GM21529 (cell line): ENCODE measurements around the gene F8.

Source experiments
- ATAC-seq: cut with Tn5 transposase; IDR thresholded peaks from one replicate; pipeline ENCODE4 v1.9.1; 2021; ENCODE audit not compliant: unreplicated experiment

F8 gene

DNA sequence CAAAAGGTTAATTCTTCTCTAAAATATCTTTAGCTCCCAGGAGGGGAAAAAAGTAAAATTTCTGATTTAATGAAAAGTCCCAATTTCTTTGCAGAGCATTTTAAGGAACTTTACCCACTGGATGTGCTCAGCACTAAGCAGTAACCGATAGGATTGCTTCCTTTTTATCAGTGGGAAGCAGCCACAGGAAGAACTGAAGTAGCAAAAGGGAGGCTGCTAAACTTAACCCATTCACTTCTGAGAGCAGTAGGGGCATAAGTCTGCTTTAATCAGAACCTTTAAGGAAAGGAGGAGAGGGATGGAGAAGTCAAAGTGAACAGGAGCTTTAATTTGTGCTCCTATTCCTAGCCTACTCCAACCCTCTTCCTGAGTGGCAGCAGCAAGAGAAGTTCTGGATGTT, at the start of gene F8:
Gene F8, minus strand, starts transcription at position 139 of the 400 bp plus-strand sequence. CDS start 171 bp downstream, outside the sequence.
- no peak for ATAC-seq

DNA sequence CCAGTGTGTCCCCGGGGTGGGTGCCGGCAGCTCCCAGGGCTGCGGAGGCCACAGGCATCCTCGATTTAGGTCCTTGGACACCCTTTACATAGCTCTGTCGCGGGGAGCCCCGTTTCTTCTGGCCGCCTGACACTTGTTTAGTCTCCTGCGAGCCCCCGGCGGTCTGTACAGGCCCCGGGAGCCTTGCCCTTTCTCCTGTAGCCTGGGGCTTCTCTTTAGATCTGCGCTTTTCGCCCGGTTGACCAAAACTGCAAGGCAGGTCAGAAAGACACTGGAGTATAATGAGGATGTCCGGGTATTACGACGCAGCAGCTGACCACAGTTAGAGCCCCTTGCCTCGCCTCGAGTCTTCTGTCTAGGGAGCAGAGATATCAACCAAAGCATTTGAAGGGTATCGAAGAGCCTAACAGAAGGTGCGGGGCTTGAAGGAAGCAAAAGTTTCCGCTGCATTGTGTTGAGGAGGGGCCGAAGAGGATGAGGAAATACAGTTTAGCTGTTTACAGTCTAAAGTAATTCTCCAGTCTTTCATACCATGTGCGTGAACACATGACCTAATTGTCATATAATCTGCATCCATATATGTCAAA, 49.3 kb upstream of the F8 start:
- peak; percentile 15 for ATAC-seq

DNA sequence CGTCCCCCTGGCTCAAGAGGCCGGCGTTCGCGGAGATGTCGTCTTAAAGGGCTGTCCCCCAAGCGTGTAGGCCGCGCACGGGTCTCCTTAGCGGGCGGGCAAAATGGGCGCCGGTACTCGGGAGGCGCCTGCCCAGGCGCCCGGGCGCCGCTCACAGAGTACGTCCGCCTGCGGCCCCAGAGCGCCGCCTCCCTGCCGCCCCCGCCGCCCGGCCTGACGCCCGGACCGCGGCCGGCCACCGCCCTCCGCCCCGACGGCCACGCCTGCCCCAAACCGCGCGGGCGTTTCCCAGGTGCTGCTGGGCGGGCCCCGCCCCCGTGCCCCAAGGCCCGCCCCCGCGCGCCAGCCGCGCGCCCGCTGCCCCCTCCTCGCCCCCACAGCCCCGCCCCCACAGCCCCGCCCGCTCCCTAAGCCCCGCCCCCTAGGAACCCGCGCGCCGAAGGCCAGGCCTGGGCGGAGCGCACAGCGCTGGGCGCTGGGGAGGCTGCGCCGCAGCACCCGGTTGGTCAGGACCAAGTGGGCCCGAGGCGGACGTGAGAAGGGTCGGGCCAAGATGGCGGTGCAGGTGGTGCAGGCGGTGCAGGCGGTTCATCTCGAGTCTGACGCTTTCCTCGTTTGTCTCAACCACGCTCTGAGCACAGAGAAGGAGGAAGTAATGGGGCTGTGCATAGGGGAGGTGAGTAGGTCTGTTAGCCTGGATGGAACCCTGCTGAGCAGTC, 48.6 kb upstream of the F8 start, which contains the start of the genes BRCC3, CMC4 and MTCP1:
Gene BRCC3, plus strand, starts transcription at position 534 of the 719 bp plus-strand sequence. Its CDS starts 20 bp downstream, at position 554.
Gene CMC4, minus strand, starts transcription at position 162 of the 719 bp plus-strand sequence. CDS start 7,113 bp downstream, outside the sequence.
Gene MTCP1, minus strand, starts transcription at position 162 of the 719 bp plus-strand sequence. CDS start 5,126 bp downstream, outside the sequence.
- peak; percentile 85 for ATAC-seq

DNA sequence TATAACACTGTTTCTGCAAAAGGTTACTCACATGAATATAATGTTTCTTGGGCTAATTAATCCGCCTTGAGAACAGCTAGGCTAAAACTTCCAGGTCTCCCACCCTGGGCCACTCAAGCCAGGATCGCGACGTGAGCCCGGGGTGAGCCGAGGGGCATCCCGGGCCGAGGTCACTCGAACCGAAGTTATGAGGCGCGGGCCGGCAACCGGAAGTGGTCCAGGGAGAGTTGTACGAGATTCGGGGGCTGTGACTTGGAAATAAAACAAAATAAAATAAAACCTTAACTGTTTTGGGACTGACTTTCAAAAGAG, 48.1 kb upstream of the F8 start:
- peak; percentile 21 for ATAC-seq

DNA sequence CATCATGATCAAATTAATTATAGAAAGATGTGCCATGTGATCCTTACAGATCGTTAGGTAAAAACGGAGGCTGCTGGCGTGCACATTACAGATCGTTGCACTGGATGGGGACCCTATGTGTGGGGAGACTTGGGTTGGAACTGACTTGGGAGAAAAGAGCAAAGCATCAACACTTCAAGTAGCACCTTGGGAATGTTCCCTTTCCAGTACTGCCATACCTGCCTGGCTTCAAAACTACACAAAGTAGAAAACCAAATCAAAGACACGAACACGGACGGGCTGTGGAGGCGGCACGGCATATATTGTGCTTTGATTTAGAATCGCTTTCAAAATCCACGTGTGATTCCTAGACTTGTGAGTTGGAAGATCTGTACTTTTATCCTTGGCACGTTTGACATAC, 47.5 kb upstream of the F8 start:
- ATAC-seq: no peak

DNA sequence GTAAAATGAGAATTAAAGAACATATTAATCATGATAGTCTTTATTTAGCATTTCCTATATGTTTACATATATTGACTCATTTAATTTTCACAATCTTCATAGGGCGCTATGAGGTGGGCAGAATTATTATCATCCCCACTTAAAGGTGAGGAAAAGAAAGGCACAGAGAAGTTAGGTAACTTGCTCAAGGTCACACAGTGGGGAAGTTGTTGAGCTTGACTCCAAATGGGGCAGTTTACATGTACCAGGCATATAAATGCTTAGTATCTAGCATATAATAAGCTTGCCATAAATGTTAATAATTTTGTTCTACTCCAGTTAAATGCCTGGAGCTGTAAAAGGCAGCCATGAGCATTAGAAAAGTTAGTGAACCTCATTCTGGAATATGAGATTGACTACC, 46.9 kb upstream of the F8 start:
- no peak for ATAC-seq

DNA sequence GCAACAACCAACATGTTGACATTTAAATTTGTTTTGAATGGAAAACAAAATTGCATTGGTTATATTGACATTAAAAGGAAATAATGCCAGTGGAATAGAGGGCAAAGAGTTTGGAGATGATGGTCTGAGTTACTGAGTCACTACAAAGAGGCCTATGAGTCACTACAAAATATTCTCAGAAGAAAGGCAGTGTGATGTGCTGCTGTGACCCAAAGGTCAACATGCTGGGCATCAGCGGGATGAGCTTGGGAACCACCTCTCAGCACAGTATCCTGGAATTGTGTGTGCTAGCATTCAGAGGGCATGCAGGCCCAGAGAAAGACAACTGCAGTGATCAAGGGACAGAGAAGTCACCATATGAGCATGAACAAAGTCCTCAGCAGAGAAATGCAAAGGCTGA, 45.6 kb upstream of the F8 start:
- no peak for ATAC-seq

DNA sequence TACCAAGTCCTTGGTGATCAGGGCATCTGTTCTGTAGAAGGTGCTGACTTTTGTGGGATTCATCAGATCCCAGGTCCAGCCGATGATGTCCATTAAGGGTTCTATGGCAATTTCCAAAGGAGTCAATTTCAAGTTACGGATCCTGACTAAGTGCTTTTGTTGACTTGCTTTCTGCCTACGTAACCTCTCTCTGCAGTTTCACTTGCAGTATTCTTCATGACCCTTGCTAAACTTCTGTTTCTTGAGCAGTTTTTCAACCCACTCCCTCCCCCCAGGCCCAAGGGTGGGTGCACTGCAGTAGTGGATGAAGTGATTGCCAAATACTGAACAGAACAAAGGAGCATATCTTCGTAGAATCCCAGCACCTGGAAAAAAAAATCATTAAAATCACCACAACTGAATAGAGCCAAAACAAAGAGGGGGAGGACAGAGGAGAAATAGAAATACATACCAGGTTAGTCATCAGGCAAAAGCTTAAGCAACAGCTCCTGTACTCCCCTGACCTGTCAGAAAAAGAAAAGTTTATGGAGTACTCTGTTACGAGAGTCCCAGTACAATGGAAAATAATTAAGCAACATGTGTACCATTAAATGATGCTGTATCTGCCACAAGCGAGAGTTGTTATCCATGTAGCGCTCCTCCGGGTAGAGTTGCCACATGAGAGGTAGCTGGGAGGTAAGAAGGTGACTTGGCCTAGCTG, 42.7 kb upstream of the F8 start:
- ATAC-seq: no peak

DNA sequence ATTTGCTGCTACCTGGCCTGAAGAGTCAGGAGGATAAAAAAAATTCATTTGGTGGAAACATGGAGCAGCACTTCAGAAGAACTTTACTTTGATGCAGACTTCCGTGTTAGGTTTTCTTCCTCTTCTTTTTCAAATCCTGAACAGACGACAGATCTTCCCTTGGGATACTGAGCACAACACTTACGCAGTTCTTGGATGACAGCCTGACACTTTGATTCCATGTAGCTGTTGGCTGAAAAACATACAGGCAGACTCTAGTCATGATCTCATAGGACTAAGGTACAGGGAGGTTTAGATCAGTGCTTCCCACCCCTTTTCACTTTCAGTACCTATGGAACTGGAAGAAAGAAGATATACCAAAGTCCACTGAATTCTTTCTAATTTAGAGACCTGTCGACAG, 39.2 kb upstream of the F8 start:
- ATAC-seq: no peak

DNA sequence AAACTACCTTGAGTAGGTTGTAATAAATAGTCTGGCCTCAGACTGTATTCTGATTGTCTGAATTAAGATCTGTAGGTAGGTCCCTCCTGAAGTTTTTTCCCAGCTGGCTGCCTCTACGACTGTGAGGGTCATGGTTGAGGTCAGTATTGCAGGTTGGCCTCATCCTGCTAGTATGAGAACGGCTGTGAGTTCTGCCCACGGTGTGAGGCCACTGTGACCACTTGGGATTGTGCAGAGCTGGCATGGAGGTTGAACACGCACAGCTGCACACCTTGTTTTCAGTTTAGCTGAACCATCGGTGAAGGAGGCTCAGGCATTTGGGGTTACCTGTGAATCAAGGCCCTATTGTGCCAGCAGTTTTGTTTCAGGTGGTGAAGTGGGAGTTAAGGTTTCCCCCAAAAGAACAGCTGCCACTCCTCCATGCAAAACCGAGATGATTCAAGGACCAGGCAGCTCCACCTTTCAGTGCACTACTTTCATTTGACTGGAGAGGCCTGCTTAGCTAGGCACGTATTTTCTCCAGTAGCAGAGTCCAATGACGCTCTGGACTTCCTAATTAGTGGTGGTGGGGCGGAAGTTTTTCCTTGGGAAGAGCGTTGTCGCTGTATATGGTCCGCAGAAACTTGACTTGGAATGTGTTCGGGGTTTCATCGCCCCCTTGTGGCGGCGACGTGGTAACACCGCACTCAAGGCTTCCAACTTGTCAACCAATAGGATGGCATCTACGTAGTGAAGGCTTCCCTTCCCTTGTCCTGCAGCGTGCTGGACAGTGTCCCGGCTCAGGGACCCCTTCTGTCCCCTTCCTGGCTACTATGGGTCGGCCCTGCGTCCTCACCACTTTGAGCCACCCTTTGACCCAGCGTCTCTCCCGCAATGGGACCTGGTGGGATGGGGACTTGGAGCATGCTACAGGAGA, 34.6 kb upstream of the F8 start:
- ATAC-seq: peak; percentile 89

DNA sequence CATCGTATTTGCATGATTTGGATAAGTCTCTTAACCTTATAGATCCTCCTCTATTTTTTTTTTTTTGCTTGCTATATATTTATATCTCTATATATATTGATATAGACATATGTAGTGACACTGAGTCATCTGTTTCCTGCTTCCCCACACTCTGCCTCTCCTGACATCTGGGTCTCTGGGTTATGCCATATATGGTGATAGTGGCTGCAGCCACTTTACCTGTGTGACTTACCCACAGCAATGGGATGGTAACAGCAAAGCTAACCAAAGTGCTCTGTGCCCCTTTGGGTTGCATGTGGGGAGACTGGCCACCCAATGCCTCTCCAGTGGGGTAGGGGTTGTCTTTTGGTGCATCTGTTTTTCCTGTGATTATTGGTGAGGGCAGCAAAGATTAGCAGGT, 33.9 kb upstream of the F8 start:
- ATAC-seq: no peak

DNA sequence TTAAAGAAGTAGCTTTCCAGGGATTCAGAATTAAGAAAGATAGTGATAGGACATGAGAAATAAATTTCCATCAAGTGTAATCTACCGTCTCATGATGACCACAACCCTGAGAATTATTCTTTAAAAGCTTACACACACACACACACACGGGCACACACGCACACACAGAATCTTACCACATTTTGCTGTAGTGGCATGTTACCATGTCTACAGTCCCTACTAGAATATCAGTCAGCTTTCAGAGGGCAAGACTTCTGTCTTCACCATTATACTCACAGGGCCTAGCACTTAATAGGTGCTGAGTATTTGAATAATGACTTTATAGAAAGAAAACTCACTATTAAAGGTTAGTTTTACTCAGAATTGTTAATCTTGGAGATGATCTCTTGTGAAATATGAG, 33.0 kb upstream of the F8 start:
- ATAC-seq: no peak

DNA sequence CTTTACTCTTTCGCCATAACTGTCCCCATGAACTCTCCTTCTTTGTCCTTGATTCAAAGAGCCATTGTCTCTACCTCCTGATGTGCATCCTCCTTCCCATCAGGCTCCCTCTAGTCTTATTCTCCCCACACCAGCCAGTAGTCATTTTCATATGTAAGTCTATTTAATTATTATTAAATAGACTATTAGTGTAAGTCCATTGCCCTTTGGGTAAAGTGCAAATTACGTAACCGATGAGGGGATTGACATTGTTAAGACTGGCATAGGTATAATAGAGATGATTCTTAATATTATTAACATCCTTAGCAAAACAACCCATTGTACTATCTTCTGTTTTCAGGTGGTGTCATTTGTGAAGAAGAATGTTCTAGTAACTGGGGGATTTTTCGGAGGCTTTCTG, 31.7 kb upstream of the F8 start:
- ATAC-seq: no peak

DNA sequence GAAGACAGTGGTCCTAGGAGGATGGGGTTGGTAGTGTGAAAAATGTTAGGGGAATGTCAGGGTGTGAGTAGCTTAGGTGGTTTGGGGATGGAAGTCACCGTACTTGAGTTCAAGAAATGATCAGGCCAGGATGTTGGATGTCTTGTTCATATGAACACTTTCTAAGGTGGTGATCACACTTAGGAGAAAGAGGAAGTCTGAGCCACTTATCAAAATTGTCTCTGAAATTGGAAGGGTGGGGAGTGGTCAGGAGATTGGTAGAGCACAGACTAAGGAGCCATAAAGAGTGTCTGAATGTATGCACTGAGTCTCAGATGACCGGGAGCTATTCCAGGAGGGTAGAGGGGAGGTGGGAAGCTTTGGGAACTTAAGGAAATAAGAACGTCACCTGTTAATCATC, 31.1 kb upstream of the F8 start:
- no peak for ATAC-seq

DNA sequence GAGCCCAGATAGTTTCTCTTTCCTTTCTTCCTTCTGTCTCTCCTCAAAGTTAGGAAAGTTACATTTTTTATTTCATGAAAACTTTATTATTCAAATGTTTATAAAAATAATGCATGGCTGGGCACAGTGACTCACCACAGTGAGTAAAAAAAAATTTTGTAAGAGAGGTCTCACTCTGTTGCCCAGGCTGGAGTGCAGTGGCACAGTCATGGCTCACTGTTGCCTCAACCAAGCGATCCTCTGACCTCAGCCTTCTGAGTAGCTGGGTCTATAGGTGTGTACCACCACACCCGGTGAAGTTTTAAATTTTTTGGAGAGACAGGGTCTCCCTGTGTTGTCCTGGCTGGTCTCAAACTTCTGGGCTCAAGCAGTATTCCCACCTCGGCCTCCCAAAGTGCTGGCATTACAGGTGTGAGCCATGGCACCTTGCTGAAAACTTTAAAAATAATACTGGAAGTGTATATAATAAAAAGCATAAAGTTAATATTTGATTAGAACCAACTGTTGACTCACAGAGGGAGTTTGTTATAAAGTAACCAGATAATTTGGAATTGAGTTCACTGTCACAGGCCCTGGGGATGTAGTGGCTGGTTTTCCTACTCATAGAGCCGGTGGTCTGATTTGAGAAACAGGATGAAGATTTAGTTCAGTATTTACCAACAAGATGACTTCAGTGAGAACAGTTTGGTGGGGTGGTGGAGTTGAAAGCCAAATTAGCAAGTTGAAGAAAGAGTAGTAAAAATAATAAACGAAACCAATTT, 30.4 kb upstream of the F8 start:
- ATAC-seq: no peak

DNA sequence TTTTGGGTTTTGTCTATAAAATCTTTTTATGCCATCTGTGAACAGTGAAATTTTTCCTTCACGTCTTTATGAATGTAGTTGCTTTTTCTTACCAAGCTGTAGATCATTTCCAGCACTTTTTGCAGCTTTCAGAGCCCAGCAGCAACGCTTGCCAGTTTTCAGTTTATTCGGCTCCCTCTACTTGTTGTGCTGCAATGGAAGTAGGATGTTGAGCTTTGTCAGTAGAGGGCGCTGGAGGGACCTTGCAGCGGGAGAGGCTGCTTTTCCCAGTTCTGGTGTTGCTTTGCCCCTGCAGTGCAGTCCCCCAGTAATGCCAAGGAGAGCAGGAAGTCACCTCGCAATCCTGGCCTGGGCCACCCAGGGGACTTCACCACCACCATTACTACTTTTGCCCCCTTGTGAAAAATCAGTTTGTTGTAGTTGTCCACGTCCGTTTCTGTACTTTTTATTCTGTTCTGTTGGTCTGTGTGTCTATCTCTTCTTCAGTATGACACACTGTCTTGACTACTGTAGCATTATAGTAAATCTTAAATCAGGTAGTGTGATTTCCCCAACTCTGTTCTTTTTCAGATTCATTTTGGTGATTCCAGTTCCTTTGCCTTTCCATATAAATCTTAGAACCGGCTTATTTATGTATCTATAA, 26.6 kb upstream of the F8 start:
- ATAC-seq: no peak

DNA sequence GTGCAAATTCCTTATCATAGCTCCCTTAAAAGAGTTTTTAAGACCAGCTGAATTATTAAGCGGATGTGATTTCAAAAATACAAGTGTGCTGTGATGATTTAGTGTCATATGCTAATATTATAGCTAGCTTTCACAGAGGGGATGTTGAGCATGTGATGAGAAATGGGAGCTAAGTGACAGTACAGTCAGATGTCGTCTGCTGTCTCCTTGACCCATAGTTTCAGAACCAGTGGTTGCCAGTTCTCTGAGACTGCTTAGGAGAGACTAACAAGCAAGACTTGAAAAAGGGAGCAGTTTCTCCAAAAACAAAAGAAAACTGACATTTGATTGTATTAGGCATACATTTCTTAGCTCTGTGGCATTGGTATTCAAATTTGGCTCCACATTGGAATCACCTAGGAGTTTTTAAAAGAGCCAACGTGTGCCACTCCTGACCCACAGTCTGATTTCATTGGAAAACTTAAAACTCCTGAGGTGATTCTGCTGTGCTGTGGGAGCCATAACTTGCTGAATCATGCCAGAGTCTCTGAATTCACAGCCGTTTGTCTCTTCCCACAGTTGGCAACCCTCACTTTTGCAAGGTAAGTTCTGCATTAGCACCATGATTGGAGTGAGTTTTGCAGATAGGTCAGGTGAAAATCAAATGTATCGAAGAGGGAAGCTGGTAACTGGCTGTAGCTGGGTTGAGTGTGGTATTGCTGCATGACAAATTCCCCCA, 24.4 kb upstream of the F8 start:
- no peak for ATAC-seq

DNA sequence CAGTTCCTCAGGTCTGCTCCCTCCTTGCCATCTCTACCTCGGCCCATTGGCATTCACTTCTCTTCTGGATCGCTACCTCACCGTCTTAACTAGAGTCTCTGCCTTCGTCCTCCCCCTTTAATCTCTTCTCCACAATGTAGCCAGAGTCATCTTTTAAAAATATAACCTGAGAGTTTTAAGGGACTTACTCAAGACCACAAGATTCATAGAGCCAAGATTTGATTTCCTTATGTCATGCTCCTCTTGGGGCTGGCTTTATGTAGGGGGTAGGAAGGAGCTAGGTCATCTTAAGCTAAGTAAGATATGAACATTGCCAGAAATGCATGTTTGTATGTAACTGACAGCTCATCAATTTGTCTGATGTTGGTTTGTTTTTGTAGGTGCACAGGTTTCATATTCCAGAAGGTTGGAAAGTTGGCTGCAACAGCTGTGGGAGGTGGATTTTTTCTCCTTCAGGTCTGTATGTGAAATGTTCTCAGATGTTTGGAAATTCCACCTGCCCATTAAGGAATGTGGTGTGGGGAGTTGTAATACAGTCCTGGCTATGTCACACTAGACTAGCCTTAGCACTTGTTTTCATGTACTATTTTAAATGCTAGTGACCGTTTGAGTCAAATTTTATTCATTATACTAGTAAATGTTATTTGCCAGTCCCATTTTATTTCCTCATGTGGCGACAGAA, 23.7 kb upstream of the F8 start:
- no peak for ATAC-seq

DNA sequence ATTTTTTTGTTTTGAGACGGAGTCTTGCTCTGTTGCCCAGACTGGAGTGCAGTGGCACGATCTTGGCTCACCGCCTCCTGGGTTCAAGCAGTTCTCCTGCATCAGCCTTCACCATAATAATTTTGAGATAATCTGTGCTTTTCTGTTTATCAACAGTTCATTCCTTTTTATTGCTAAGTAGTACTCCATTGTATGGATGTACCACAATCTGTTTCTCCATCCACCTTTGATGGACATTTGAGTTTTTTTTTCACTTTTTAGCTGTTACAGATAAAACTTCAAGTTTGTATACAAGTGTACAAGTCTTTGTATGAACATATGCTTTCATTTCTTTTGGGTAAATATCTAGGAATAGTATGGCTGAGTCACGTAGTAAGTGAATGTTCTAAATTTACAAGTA, 13.2 kb upstream of the F8 start:
- ATAC-seq: no peak
